ENCODE measurements around the gene HOXA11.
A peak's percentile ranks its signal among the peaks of the same experiment; 100 is the strongest.

Gene HOXA11

GRCh38 chr7:27180431-27181420, 4.3 kb downstream of the HOXA11 start:
- no peak for DNase-seq (ENCODE audit: low read depth)

- DNase-seq (ENCODE audit: low read depth) = peak; percentile 8
These were observed 5.3 kb downstream of the HOXA11 start for GRCh38 chr7:27179503-27180430.

GRCh38 chr7:27179030-27179429, 6.0 kb downstream of the HOXA11 start:
- no peak for DNase-seq (ENCODE audit: low read depth)

GRCh38 chr7:27178366-27178765, 6.7 kb downstream of the HOXA11 start:
- DNase-seq (ENCODE audit: low read depth) = no peak

- DNase-seq (ENCODE audit: low read depth) = no peak
These were observed 7.2 kb downstream of the HOXA11 start for GRCh38 chr7:27177795-27178320.

- DNase-seq (ENCODE audit: low read depth) = no peak
These were observed 7.9 kb downstream of the HOXA11 start for GRCh38 chr7:27176962-27177794.

GRCh38 chr7:27176524-27176845, 8.5 kb downstream of the HOXA11 start:
- DNase-seq (ENCODE audit: low read depth) = no peak

- DNase-seq (ENCODE audit: low read depth) = no peak
These were observed 9.2 kb downstream of the HOXA11 start for GRCh38 chr7:27175626-27176523.

GRCh38 chr7:27174874-27175625, 10.0 kb downstream of the HOXA11 start:
- no peak for DNase-seq (ENCODE audit: low read depth)

GRCh38 chr7:27173956-27174873, 10.8 kb downstream of the HOXA11 start, which contains the start of gene HOXA10:
TSS of gene HOXA10 (minus strand) at chr7:27174320. CDS start at chr7:27174306, 14 bp downstream.
- DNase-seq (ENCODE audit: low read depth) = no peak

- no peak for DNase-seq (ENCODE audit: low read depth)
These were observed 11.5 kb downstream of the HOXA11 start for GRCh38 chr7:27173511-27173955.

- no peak for DNase-seq (ENCODE audit: low read depth)
These were observed 12.1 kb downstream of the HOXA11 start for GRCh38 chr7:27172823-27173510.

- no peak for DNase-seq (ENCODE audit: low read depth)
These were observed 12.7 kb downstream of the HOXA11 start for GRCh38 chr7:27172315-27172774.

- DNase-seq (ENCODE audit: low read depth) = no peak
These were observed 13.3 kb downstream of the HOXA11 start for GRCh38 chr7:27171637-27172314.

- no peak for DNase-seq (ENCODE audit: low read depth)
These were observed 13.8 kb downstream of the HOXA11 start for GRCh38 chr7:27171325-27171636.

- no peak for DNase-seq (ENCODE audit: low read depth)
These were observed 14.4 kb downstream of the HOXA11 start for GRCh38 chr7:27170426-27171324.
